ENCODE data around the gene LARGE2. TPM values are rescaled to one million over a fixed set of nuclear protein-coding genes. Genes with fewer than 3 reads are reported as not detected.

LARGE2 gene
- total RNA-seq, 1 experiment from 2014 or later, result 124 TPM

DNA sequence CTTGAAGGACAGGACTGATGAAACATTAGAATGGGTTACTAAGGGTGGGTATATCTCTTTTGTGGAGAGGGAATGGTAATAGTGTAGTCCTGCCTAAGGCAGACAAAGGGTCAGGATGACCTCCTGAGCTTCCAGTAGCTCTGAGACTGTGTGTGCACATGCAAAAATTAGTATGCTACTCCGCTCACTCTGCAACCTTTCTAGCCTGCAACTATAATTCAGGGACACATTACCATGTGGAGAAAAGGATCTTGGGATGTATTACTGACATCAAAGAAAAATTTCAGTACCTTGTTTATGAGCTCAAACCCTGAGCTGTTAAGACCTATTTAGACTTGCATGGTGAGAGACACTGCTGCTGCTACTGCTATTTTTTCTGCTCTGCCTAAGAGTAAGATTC is 25.4 kb downstream of the LARGE2 start (continued):
- TF ChIP-seq, protein P1, sequence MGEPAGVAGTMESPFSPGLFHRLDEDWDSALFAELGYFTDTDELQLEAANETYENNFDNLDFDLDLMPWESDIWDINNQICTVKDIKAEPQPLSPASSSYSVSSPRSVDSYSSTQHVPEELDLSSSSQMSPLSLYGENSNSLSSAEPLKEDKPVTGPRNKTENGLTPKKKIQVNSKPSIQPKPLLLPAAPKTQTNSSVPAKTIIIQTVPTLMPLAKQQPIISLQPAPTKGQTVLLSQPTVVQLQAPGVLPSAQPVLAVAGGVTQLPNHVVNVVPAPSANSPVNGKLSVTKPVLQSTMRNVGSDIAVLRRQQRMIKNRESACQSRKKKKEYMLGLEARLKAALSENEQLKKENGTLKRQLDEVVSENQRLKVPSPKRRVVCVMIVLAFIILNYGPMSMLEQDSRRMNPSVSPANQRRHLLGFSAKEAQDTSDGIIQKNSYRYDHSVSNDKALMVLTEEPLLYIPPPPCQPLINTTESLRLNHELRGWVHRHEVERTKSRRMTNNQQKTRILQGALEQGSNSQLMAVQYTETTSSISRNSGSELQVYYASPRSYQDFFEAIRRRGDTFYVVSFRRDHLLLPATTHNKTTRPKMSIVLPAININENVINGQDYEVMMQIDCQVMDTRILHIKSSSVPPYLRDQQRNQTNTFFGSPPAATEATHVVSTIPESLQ (CRISPR knock-in tag; IDR thresholded peaks at IDR 0.05), result no peak
- no peak for TF ChIP-seq ZNF416 (CRISPR knock-in tag; IDR thresholded peaks at IDR 0.05)
- no peak for TF ChIP-seq RORB (CRISPR knock-in tag; IDR thresholded peaks at IDR 0.05)
- no peak for TF ChIP-seq FOXK1 (CRISPR knock-in tag; IDR thresholded peaks at IDR 0.05)

GRCh38 chr11:45948356-45948755 is 25.9 kb downstream of the LARGE2 start:
- ATAC-seq, result no peak
- Mint-ChIP-seq H3K9me3 (no peaks in the 10 kb centered on the region), H3K36me3 (peaks cover 27% of the 10 kb centered on the region), H3K4me3 (no peak overlapping the region), H3K27me3 (ENCODE audit: low read depth) (no peaks in the 10 kb centered on the region), H3K27ac (no peak overlapping the region), H3K4me1 (no peaks in the 10 kb centered on the region)
- CTCF ChIA-PET, result interaction anchor here (0.9 to 2.4 kb wide), 3 partner anchors 17 to 58 kb away, joined by 3 to 10 read pairs (median 4); no protein-coding TSS in a partner anchor
- POLR2A ChIA-PET, result no interaction called here
- TF ChIP-seq ZNF263 (CRISPR knock-in tag; IDR thresholded peaks at IDR 0.05; ENCODE audit: low read depth) (no peak), TCF7 (CRISPR knock-in tag; IDR thresholded peaks at IDR 0.05; ENCODE audit: low read depth) (no peak), ZNF219 (CRISPR knock-in tag; IDR thresholded peaks at IDR 0.05; ENCODE audit: borderline replicate concordance) (no peak), CREB1 (CRISPR knock-in tag; IDR thresholded peaks at IDR 0.05) (no peak), RORB (CRISPR knock-in tag; IDR thresholded peaks at IDR 0.05) (no peak), ZBTB21 (CRISPR knock-in tag; IDR thresholded peaks at IDR 0.05; ENCODE audit: borderline replicate concordance) (no peak), ZNF425 (CRISPR knock-in tag; conservative IDR thresholded peaks at IDR 0.05) (no peak), ATF1 (CRISPR knock-in tag; IDR thresholded peaks at IDR 0.05) (no peak)
- TF ChIP-seq, protein P2, sequence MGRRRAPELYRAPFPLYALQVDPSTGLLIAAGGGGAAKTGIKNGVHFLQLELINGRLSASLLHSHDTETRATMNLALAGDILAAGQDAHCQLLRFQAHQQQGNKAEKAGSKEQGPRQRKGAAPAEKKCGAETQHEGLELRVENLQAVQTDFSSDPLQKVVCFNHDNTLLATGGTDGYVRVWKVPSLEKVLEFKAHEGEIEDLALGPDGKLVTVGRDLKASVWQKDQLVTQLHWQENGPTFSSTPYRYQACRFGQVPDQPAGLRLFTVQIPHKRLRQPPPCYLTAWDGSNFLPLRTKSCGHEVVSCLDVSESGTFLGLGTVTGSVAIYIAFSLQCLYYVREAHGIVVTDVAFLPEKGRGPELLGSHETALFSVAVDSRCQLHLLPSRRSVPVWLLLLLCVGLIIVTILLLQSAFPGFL (CRISPR knock-in tag; IDR thresholded peaks at IDR 0.05; ENCODE audit: borderline replicate concordance), result no peak
- DNase-seq (ENCODE audit: low spot score), result no peak

- no peaks in the 10 kb centered on the region for H3K4me1 Mint-ChIP-seq
- H3K27ac Mint-ChIP-seq, result no peak overlapping the region
- DNase-seq (ENCODE audit: low spot score) (no peak), ATAC-seq (no peak)
- no peaks in the 10 kb centered on the region for H3K9me3 Mint-ChIP-seq
- H3K4me3 Mint-ChIP-seq, result no peak overlapping the region
- POLR2A ChIA-PET, result no interaction called here
- no peaks in the 10 kb centered on the region for H3K27me3 Mint-ChIP-seq (ENCODE audit: low read depth)
- CTCF ChIA-PET, result interaction anchor here (2.4 to 3.3 kb wide), 2 partner anchors 15 to 57 kb away, joined by 9 to 10 read pairs; no protein-coding TSS in a partner anchor
- TF ChIP-seq TCF7 (CRISPR knock-in tag; IDR thresholded peaks at IDR 0.05; ENCODE audit: low read depth), result no peak
- TF ChIP-seq, protein P3, sequence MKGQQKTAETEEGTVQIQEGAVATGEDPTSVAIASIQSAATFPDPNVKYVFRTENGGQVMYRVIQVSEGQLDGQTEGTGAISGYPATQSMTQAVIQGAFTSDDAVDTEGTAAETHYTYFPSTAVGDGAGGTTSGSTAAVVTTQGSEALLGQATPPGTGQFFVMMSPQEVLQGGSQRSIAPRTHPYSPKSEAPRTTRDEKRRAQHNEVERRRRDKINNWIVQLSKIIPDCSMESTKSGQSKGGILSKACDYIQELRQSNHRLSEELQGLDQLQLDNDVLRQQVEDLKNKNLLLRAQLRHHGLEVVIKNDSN (CRISPR knock-in tag; IDR thresholded peaks at IDR 0.05), result no peak
- TF ChIP-seq ZNF317 (CRISPR knock-in tag; IDR thresholded peaks at IDR 0.05; ENCODE audit: borderline replicate concordance, low read depth), result no peak
- TF ChIP-seq TEAD4 (CRISPR knock-in tag; IDR thresholded peaks at IDR 0.05), result no peak
- TF ChIP-seq, protein P4, sequence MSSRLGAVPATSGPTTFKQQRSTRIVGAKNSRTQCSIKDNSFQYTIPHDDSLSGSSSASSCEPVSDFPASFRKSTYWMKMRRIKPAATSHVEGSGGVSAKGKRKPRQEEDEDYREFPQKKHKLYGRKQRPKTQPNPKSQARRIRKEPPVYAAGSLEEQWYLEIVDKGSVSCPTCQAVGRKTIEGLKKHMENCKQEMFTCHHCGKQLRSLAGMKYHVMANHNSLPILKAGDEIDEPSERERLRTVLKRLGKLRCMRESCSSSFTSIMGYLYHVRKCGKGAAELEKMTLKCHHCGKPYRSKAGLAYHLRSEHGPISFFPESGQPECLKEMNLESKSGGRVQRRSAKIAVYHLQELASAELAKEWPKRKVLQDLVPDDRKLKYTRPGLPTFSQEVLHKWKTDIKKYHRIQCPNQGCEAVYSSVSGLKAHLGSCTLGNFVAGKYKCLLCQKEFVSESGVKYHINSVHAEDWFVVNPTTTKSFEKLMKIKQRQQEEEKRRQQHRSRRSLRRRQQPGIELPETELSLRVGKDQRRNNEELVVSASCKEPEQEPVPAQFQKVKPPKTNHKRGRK (CRISPR knock-in tag; IDR thresholded peaks at IDR 0.05; ENCODE audit: borderline replicate concordance), result no peak
- no peak for TF ChIP-seq SOX15 (CRISPR knock-in tag; IDR thresholded peaks at IDR 0.05)
- no peak for TF ChIP-seq GABPB1 (CRISPR knock-in tag; IDR thresholded peaks at IDR 0.05)
- TF ChIP-seq, protein P5, sequence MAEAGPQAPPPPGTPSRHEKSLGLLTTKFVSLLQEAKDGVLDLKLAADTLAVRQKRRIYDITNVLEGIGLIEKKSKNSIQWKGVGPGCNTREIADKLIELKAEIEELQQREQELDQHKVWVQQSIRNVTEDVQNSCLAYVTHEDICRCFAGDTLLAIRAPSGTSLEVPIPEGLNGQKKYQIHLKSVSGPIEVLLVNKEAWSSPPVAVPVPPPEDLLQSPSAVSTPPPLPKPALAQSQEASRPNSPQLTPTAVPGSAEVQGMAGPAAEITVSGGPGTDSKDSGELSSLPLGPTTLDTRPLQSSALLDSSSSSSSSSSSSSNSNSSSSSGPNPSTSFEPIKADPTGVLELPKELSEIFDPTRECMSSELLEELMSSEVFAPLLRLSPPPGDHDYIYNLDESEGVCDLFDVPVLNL (CRISPR knock-in tag; IDR thresholded peaks at IDR 0.05; ENCODE audit: borderline replicate concordance, low read depth), result no peak
- TF ChIP-seq, protein P6, sequence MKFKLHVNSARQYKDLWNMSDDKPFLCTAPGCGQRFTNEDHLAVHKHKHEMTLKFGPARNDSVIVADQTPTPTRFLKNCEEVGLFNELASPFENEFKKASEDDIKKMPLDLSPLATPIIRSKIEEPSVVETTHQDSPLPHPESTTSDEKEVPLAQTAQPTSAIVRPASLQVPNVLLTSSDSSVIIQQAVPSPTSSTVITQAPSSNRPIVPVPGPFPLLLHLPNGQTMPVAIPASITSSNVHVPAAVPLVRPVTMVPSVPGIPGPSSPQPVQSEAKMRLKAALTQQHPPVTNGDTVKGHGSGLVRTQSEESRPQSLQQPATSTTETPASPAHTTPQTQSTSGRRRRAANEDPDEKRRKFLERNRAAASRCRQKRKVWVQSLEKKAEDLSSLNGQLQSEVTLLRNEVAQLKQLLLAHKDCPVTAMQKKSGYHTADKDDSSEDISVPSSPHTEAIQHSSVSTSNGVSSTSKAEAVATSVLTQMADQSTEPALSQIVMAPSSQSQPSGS (CRISPR knock-in tag; IDR thresholded peaks at IDR 0.05; ENCODE audit: borderline replicate concordance, low read depth), result no peak
- no peak for TF ChIP-seq ETV6 (CRISPR knock-in tag; IDR thresholded peaks at IDR 0.05)
- peaks cover 21% of the 10 kb centered on the region for H3K36me3 Mint-ChIP-seq
Measured at GRCh38 chr11:45949992-45950407, 27.5 kb downstream of the LARGE2 start.

Measured in WTC11 (cell line).